ENCODE results near the gene PSIP1. TPM values are rescaled to one million over a fixed set of nuclear protein-coding genes. Genes with fewer than 3 reads are reported as not detected.

Gene PSIP1
- total RNA-seq, 4 donors from 2014 or later = 36.6 to 102 (median 55.9) TPM

DNA sequence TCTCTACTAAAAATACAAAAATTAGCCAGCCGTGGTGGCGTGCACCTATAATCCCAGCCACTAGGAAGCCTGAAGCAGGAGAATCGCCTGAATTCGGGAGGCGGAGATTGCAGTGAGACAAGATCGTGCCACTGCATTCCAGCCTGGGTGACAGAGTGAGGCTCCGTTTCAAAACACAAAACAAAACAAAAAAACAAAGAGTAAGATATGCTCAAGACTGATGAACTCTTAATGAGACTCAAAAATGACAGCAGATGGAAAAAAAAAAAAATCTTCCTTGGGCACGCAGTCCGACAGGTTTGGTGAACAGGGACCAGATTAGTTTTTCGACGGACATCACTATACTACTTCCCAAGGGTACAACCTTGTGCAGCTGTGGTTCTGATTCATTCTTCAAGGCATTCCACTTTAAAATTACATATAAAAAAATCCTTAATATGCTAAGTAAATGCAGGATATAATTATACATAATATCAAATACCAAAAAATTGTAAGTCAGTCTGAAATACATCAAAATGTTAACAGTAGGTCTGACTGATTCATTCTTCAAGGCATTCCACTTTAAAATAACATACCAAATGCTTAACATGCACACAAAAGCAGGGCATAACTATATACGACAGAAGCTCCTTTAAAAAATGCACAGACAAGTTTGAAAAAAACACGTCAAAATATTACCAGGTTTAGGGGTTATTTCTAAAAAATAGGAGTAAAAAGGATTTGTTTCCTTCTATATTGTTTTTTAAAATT lies 12.3 kb downstream of the PSIP1 start:
- WGBS, 2 donors (ENCODE audit: low coverage in 1 of 2) = 95 to 100% methylated on average over 6 to 13 of the region's 13 CpGs
- TF ChIP-seq, protein P1, sequence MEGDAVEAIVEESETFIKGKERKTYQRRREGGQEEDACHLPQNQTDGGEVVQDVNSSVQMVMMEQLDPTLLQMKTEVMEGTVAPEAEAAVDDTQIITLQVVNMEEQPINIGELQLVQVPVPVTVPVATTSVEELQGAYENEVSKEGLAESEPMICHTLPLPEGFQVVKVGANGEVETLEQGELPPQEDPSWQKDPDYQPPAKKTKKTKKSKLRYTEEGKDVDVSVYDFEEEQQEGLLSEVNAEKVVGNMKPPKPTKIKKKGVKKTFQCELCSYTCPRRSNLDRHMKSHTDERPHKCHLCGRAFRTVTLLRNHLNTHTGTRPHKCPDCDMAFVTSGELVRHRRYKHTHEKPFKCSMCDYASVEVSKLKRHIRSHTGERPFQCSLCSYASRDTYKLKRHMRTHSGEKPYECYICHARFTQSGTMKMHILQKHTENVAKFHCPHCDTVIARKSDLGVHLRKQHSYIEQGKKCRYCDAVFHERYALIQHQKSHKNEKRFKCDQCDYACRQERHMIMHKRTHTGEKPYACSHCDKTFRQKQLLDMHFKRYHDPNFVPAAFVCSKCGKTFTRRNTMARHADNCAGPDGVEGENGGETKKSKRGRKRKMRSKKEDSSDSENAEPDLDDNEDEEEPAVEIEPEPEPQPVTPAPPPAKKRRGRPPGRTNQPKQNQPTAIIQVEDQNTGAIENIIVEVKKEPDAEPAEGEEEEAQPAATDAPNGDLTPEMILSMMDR (IDR thresholded peaks at IDR 0.05) = no peak
- TF ChIP-seq POLR2A (IDR thresholded peaks at IDR 0.05) (no peak), EP300 (IDR thresholded peaks at IDR 0.05) (no peak), POLR2AphosphoS5 (IDR thresholded peaks at IDR 0.05) (no peak)
- Histone ChIP-seq H3K27ac (no peak overlapping the region), H3K27me3 (no peaks in the 10 kb centered on the region), H3K4me1 (no peaks in the 10 kb centered on the region), H3K4me3 (no peak overlapping the region), H3K36me3 (peaks cover 0 to 31% of the 10 kb centered on the region in 2 donors), H3K9me3 (no peaks in the 10 kb centered on the region)
- no peak for ATAC-seq

GRCh38 chr9:15492485-15493150 lies 18.2 kb downstream of the PSIP1 start:
- 91 to 97% methylated on average over 5 to 10 of the region's 13 CpGs for WGBS, 2 donors (ENCODE audit: low coverage in 1 of 2)
- ATAC-seq = no peak
- H3K9me3 ChIP-seq = no peaks in the 10 kb centered on the region
- H3K27me3 ChIP-seq = no peaks in the 10 kb centered on the region
- H3K4me3 ChIP-seq = no peak overlapping the region
- no peak overlapping the region for H3K27ac ChIP-seq
- H3K4me1 ChIP-seq = no peaks in the 10 kb centered on the region
- peaks cover 0 to 36% of the 10 kb centered on the region in 2 donors for H3K36me3 ChIP-seq
- TF ChIP-seq, protein P1 (IDR thresholded peaks at IDR 0.05) = no peak
- TF ChIP-seq POLR2AphosphoS5 (IDR thresholded peaks at IDR 0.05) (no peak), POLR2A (IDR thresholded peaks at IDR 0.05) (no peak), EP300 (IDR thresholded peaks at IDR 0.05) (no peak)

DNA sequence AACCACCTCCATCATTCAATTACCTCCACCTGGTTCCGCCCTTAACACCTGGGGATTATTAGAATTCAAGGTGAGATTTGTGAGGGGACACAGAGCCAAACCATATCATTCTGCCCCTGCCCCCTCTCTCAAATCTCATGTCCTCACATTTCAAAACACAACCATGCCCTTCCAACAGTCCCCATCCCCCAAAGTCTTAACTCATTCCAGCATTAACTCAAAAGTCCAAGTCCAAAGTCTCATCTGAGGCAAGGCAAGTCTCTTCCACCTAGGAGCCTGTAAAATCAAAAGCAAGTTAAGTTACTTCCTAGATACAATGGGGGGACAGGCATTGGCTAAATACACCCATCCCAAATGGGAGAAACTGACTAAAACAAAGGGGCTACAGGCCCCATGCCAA lies 18.8 kb downstream of the PSIP1 start:
- Histone ChIP-seq H3K4me1 (no peaks in the 10 kb centered on the region), H3K4me3 (no peak overlapping the region), H3K27ac (no peak overlapping the region), H3K27me3 (no peaks in the 10 kb centered on the region), H3K36me3 (peaks cover 0 to 40% of the 10 kb centered on the region in 2 donors), H3K9me3 (no peaks in the 10 kb centered on the region)
- 89 to 100% methylated on average over 1 of the region's 1 CpG for WGBS, 2 donors (ENCODE audit: low coverage in 1 of 2)
- no peak for ATAC-seq
- TF ChIP-seq EP300 (IDR thresholded peaks at IDR 0.05) (no peak), POLR2A (IDR thresholded peaks at IDR 0.05) (no peak), POLR2AphosphoS5 (IDR thresholded peaks at IDR 0.05) (no peak)
- TF ChIP-seq, protein P1 (IDR thresholded peaks at IDR 0.05) = no peak

DNA sequence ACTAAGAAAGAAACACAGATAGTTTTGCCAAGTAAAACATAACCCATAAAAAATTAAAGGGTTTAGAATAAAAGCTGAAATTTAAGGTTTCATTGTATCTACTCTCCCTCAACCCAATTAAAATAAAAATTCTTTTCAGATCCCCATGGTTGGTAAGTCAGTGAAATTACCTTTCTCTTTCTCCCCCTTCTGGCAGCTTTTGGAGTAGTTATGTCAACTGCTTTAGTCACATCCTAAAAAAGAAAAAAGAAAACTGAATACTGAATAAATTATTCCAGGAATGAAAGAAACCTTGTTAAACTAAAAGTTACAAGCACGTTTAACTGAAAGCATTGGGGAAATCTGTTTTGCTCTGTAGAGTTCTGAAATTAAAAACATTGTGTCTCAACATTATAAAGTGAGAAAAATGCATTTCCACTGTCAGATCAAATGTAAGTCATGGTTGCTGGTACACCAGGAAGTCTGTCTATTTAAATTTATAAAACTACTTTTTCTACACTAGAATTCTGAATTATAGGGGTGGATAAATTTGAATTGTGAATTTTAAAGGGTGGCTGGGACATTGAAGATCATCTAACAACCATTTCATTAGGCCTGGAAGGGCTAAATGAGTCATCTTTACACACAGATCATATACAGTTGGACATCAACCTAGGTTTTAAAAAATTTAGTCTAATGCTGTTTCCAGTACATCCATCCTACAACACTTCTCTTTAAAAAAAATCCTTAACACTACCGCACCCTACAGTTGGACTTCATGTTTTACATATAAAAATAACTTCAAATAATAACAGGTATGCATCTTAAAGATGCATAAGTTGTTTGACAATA lies 24.7 kb downstream of the PSIP1 start:
- WGBS, 2 donors (ENCODE audit: low coverage in 1 of 2) = 44 to 48% methylated on average over 2 of the region's 2 CpGs
- Histone ChIP-seq H3K4me3 (no peak overlapping the region), H3K9me3 (no peaks in the 10 kb centered on the region), H3K27ac (no peak overlapping the region), H3K4me1 (peaks cover 0 to 14% (median 0%) of the 10 kb centered on the region in 3 donors), H3K36me3 (peaks cover 0 to 53% of the 10 kb centered on the region in 2 donors), H3K27me3 (no peaks in the 10 kb centered on the region)
- ATAC-seq = no peak
- no peak for TF ChIP-seq EP300 (IDR thresholded peaks at IDR 0.05)
- TF ChIP-seq, protein P1 (IDR thresholded peaks at IDR 0.05) = peak; percentile 12 to 50 (median 40)

All from gastroesophageal sphincter (tissue), 4 donors.